Subcutaneous adipose tissue (tissue), 4 donors: ENCODE data around the gene C1orf141. TPM values are rescaled to one million over a fixed set of nuclear protein-coding genes. Genes with fewer than 3 reads are reported as not detected.

Source experiments
- CTCF ChIP-seq: fragments of 450-650 bp; IDR thresholded peaks from one replicate; pipeline ENCODE4 v1.5.1; 2016; ENCODE audit warnings: low read depth, mild to moderate bottlenecking, control low read depth, antibody characterized with exemption, moderate library complexity
- total RNA-seq, 4 donors: library from RNA; depleted of rRNA; stranded (reverse); fragments of >200 nt; gene quantifications; one replicate each; pipeline ENCODE4 v1.1.0, GENCODE V29; 2016

Gene C1orf141
- total RNA-seq, 4 donors from 2014 or later, result 0.34 TPM; not detected in 3

DNA sequence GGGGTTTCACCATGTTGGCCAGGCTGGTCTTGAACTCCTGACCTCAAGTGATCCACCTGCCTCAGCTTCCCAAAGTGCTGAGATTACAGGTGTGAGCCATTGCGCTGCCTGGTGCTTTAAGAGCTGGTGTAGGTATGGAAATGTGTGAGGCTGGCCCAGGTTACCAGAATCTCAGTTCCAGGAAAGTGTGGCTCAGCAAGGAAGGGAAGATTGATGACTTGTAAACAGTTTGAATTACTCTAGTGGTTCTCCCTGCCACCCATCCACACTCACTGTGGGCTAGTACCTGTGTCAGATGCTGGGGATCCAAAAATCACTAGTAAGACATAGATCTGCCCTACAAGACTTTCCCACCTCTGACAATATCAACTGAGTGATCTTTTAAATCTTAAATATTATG lies 46.3 kb downstream of the C1orf141 start:
- TF ChIP-seq CTCF, result no peak

DNA sequence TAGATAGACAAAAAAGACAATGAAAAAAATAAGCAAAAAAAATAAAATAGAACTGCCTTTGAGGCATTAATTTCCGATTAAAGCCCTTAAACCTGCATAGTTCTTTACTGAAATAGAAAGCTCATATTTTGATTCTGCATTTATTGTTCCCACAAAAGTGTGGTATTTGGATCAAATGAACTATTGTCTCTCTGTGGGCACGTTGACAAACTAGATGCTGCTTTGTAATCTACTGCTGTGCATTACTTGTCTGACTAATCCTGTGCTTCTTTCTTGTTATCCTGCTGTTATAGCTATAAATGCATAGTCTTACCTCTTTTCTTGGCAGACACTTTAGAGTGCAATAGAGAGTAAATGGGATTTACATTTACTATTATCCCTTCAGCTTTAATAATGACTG lies 49.4 kb downstream of the C1orf141 start:
- no peak for TF ChIP-seq CTCF

DNA sequence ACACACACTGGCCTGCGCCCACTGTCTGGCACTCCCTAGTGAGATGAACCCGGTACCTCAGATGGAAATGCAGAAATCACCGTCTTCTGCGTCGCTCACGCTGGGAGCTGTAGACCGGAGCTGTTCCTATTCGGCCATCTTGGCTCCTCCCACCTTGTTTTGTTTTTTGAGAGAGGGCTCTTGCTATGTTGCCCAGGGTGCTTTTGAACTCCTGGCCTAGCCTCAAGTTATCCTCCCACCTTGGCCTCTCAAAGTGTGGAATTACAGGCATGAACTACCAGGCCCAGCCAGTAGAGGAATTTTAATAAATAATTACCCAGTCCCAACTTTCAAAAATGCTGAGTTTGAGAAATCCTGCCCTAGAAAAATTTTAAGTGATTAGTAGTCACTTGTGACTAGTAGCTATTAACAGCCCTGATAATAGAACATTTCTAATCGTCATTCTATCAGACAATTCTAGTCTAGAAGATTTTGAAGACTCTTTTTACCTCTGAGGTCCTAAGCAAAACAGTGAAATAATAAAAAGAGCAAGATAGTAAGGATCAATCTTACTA lies 49.9 kb downstream of the C1orf141 start:
- TF ChIP-seq CTCF, result no peak

DNA sequence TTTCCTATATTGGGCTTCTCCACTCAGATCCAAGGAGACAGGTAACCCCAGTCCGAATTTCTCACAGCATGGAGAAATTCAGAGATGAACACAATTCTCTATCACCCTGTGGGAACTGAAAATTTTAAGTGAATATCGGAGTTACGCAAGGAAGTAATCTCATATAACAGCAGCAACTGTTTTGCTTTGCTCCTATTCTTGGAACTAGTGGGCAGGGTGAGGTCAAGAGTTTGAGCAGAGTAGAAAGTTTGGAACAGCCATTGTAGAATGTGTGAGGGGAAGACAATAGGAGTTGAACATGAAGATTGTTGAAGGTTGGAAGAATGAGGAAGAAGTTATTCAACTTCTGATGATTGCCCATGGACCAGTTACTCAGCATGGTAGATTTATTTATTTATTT lies 56.5 kb downstream of the C1orf141 start:
- no peak for TF ChIP-seq CTCF

DNA sequence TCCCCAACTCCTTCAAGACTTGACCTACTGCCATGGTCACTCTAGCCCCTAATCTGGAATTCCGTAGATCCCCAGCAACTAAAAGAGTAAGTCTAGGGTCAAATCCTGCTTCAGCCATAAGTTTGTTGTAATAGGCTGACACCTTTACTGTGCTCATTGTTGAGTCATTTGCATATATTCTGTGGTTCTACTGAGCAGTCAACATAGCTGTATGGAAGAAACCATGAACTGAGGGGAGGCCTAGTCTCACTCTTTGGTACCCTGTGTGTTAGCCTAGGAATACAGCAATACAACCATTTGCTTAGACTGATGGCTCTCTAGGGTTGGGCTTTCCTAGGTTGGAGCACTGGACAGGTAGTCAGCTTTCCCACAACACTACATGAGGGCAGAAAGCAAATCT lies 57.2 kb downstream of the C1orf141 start:
- TF ChIP-seq CTCF, result no peak

DNA sequence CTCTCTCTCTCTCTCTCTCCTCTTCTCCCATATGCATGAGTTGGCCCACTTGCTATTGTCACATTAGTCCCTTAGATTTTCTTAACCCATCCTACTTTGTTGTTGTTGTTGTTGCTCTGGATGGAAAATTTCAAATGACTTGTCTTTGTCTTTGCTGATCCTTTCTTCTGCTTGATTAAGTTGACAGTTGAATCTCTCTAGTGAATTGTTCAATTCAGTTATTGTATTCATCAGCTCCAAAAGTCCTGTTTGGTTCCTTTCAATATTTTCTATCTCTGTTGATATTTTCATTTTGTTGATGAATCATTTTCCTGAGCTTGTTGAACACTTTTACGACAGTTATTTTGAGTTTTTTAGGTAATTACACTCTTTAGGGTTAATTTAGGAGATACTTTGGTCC lies 62.0 kb downstream of the C1orf141 start:
- no peak for TF ChIP-seq CTCF

DNA sequence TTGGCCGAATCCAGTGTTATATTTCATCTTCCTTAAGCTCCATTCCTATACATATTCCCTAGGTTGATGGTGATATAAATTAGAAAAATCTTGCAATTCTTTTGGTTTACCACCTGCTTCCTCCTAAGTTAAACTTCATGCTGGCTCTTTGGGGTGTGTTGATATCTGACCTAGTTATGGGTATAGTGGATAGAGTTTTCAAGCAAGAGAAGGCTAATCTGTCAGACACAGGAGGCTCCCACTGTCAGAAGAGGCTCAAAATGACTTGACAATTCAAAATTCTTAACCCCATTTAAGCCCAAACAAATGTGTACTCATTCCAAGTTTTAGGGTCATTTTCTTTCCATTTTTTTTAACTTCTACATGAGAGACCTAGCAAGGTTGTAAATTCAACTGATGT lies 72.4 kb downstream of the C1orf141 start:
- TF ChIP-seq CTCF, result no peak

- TF ChIP-seq CTCF, result no peak
Measured at GRCh38 chr1:67061266-67061665, 73.5 kb downstream of the C1orf141 start.
